Liver (tissue), 9 donors: ENCODE results near the gene ACTRT2. TPM values are rescaled to one million over a fixed set of nuclear protein-coding genes. Genes with fewer than 3 reads are reported as not detected.

ENCODE experiments used
- DNase-seq: peaks from one replicate; pipeline ENCODE4 v3.0.0-alpha.2; 2017; ENCODE audit warnings: low spot score
- H3K27ac ChIP-seq, 2 donors: one replicate each; pipeline ENCODE4 v1.7.0; 2013; ENCODE audit warnings: inconsistent platforms in 2 of 2, low read length in 2 of 2, control low read depth in 1 of 2, low read depth in 1 of 2, mild to moderate bottlenecking in 1 of 2
- H3K27me3 ChIP-seq, 4 donors: one replicate each; pipeline versions ENCODE4 v1.6.1 to v1.7.0; 2013; ENCODE audit warnings: low read length in 3 of 4, inconsistent platforms in 1 of 4, mild to moderate bottlenecking in 1 of 4, moderate library complexity in 1 of 4; ENCODE audit not compliant: control insufficient read depth in 4 of 4, insufficient read depth in 4 of 4
- H3K36me3 ChIP-seq, 4 donors: one replicate each; pipeline versions ENCODE4 v1.6.1 to v1.7.0; 2013; ENCODE audit warnings: low read length in 3 of 4, mild to moderate bottlenecking in 3 of 4, low read depth in 1 of 4, moderate library complexity in 1 of 4; ENCODE audit not compliant: control insufficient read depth in 4 of 4, insufficient read depth in 3 of 4
- H3K4me1 ChIP-seq, 4 donors: one replicate each; pipeline versions ENCODE4 v1.6.1 to v1.7.0; 2013; ENCODE audit warnings: low read length in 3 of 4, mild to moderate bottlenecking in 3 of 4, moderate library complexity in 1 of 4; ENCODE audit not compliant: control insufficient read depth in 4 of 4, insufficient read depth in 4 of 4
- H3K4me3 ChIP-seq, 3 donors: one replicate each; pipeline versions ENCODE4 v1.6.1 to v1.7.0; 2013; ENCODE audit warnings: low read length in 3 of 3, control low read depth in 1 of 3, low read depth in 1 of 3, mild to moderate bottlenecking in 1 of 3
- H3K9ac ChIP-seq, 2 donors: one replicate each; pipeline ENCODE4 v1.7.0; 2013; ENCODE audit warnings: low read length in 2 of 2, mild to moderate bottlenecking in 2 of 2, moderate library complexity in 2 of 2, control low read depth in 1 of 2, low read depth in 1 of 2
- H3K9me3 ChIP-seq, 4 donors: one replicate each; pipeline versions ENCODE4 v1.6.1 to v1.7.0; 2013; ENCODE audit warnings: low read length in 3 of 4; ENCODE audit not compliant: control insufficient read depth in 4 of 4
- ATF3 ChIP-seq: IDR thresholded peaks from 2 replicates; pipeline ENCODE4 v1.6.1; 2016; ENCODE audit warnings: antibody characterized with exemption
- EGR1 ChIP-seq, 2 donors: IDR thresholded peaks; 2 replicates each; pipeline ENCODE4 v1.6.1; 2016 to 2018; ENCODE audit warnings: antibody characterized with exemption in 2 of 2, low read depth in 2 of 2
- FOXA2 ChIP-seq: IDR thresholded peaks from 2 replicates; pipeline ENCODE4 v1.6.1; 2016; ENCODE audit warnings: antibody characterized with exemption
- GABPA ChIP-seq, 2 donors: IDR thresholded peaks in 1 of 2; conservative IDR thresholded peaks in 1 of 2; 2 replicates each; pipeline ENCODE4 v1.6.1; 2016; ENCODE audit warnings: antibody characterized with exemption in 2 of 2, mild to moderate bottlenecking in 1 of 2, moderate library complexity in 1 of 2
- HNF4G ChIP-seq: IDR thresholded peaks from 2 replicates; pipeline ENCODE4 v1.6.1; 2016; ENCODE audit warnings: antibody characterized with exemption
- MAX ChIP-seq: IDR thresholded peaks from 2 replicates; pipeline ENCODE4 v1.6.1; 2016; ENCODE audit warnings: antibody characterized with exemption
- RAD21 ChIP-seq, 2 donors: IDR thresholded peaks; 2 replicates each; pipeline ENCODE4 v1.6.1; 2016; ENCODE audit warnings: antibody characterized with exemption in 2 of 2, mild to moderate bottlenecking in 2 of 2
- REST ChIP-seq: IDR thresholded peaks from 2 replicates; pipeline ENCODE4 v1.6.1; 2016; ENCODE audit warnings: antibody characterized with exemption, mild to moderate bottlenecking
- RXRA ChIP-seq, 2 donors: IDR thresholded peaks; 2 replicates each; pipeline ENCODE4 v1.6.1; 2017 to 2018; ENCODE audit warnings: antibody characterized with exemption in 2 of 2, mild to moderate bottlenecking in 1 of 2
- SP1 ChIP-seq: IDR thresholded peaks from 2 replicates; pipeline ENCODE4 v1.6.1; 2018; ENCODE audit warnings: antibody characterized with exemption, mild to moderate bottlenecking
- TAF1 ChIP-seq: conservative IDR thresholded peaks from 2 replicates; pipeline ENCODE4 v1.6.1; 2016; ENCODE audit warnings: antibody characterized with exemption, mild to moderate bottlenecking
- YY1 ChIP-seq: IDR thresholded peaks from 2 replicates; pipeline ENCODE4 v1.6.1; 2016; ENCODE audit warnings: antibody characterized with exemption, mild to moderate bottlenecking
- ZBTB33 ChIP-seq: IDR thresholded peaks from 2 replicates; pipeline ENCODE4 v1.6.1; 2016; ENCODE audit warnings: antibody characterized with exemption
- WGBS: extraction: QIAGEN DNeasy Blood & Tissue Kit; methylation state at CpG from one replicate; pipeline ENCODE4 v1.1.7; 2013; 5-methylcytosine and 5-hydroxymethylcytosine counted together
- polyA plus RNA-seq, 2 donors: library from polyadenylated mRNA; stranded (reverse) in 1 of 2; unstranded in 1 of 2; fragments of 200-250 nt in 1 of 2; fragments of >200 nt in 1 of 2; fragmentation: Nextera tagmentation in 1 of 2; extraction: Ambion mirVana in 1 of 2; gene quantifications; one replicate each; pipeline versions ENCODE4 v1.2.1 to v1.2.3, GENCODE V29; 2013 to 2015
- total RNA-seq, 2 donors: library from RNA; depleted of rRNA; stranded (reverse); fragments of >200 nt; gene quantifications; one replicate each; pipeline ENCODE4 v1.2.3, GENCODE V29; 2014
- donor health status: healthy.
- donor health status: healthy.
- donor health status: healthy.
- donor health status: healthy.
- donor health status: healthy.

Gene ACTRT2
- total and polyA plus RNA-seq, 4 donors, result not detected

GRCh38 chr1:2982615-2983318, 38.5 kb upstream of the ACTRT2 start:
- TF ChIP-seq MAX (no peak), EGR1 (IDR thresholded peaks at IDR 0.05; ENCODE audit: low read depth in 2 of 2) (no peak), RAD21 (IDR thresholded peaks at IDR 0.05) (no peak), REST (no peak), FOXA2 (no peak), GABPA (IDR thresholded peaks at IDR 0.05 in 1 of 2, conservative IDR thresholded peaks at IDR 0.05 in 1 of 2) (no peak)
- Histone ChIP-seq H3K9me3 (no peaks in the 10 kb centered on the region), H3K36me3 (no peaks in the 10 kb centered on the region), H3K27ac (no peak overlapping the region), H3K9ac (no peak overlapping the region), H3K27me3 (peaks cover 0 to 2% (median 0%) of the 10 kb centered on the region in 4 donors), H3K4me3 (no peak overlapping the region), H3K4me1 (no peaks in the 10 kb centered on the region)
- 86% methylated on average over 30 of the region's 30 CpGs for WGBS
- DNase-seq, result no peak

GRCh38 chr1:2983319-2983705, 38.0 kb upstream of the ACTRT2 start:
- no peak overlapping the region for H3K9ac ChIP-seq
- no peak overlapping the region for H3K4me3 ChIP-seq
- H3K9me3 ChIP-seq, result no peaks in the 10 kb centered on the region
- TF ChIP-seq ATF3 (no peak), FOXA2 (no peak), HNF4G (no peak), SP1 (no peak), REST (no peak), RAD21 (IDR thresholded peaks at IDR 0.05) (no peak), EGR1 (IDR thresholded peaks at IDR 0.05; ENCODE audit: low read depth in 2 of 2) (no peak), MAX (no peak), RXRA (IDR thresholded peaks at IDR 0.05) (no peak), TAF1 (no peak), YY1 (no peak), ZBTB33 (no peak)
- H3K4me1 ChIP-seq, result no peaks in the 10 kb centered on the region
- no peak for DNase-seq
- no peaks in the 10 kb centered on the region for H3K36me3 ChIP-seq
- 84% methylated on average over 15 of the region's 15 CpGs for WGBS
- H3K27ac ChIP-seq, result no peak overlapping the region
- H3K27me3 ChIP-seq, result peaks cover 0 to 2% (median 0%) of the 10 kb centered on the region in 4 donors
